GM18517 (cell line): Measurements from ENCODE around the gene SNX25.
A peak's percentile ranks its signal among the peaks of the same experiment; 100 is the strongest.
"Not testable (repeated sequence)": the region's sequence is repeated elsewhere in the genome, so short reads cannot be mapped to it uniquely, and the experiment has no call there.

Experiments used
- ATAC-seq: cut with Tn5 transposase; IDR thresholded peaks from one replicate; pipeline ENCODE4 v1.9.1; 2021; ENCODE audit warnings: mild to moderate bottlenecking, moderate library complexity; ENCODE audit not compliant: unreplicated experiment

SNX25 gene

DNA sequence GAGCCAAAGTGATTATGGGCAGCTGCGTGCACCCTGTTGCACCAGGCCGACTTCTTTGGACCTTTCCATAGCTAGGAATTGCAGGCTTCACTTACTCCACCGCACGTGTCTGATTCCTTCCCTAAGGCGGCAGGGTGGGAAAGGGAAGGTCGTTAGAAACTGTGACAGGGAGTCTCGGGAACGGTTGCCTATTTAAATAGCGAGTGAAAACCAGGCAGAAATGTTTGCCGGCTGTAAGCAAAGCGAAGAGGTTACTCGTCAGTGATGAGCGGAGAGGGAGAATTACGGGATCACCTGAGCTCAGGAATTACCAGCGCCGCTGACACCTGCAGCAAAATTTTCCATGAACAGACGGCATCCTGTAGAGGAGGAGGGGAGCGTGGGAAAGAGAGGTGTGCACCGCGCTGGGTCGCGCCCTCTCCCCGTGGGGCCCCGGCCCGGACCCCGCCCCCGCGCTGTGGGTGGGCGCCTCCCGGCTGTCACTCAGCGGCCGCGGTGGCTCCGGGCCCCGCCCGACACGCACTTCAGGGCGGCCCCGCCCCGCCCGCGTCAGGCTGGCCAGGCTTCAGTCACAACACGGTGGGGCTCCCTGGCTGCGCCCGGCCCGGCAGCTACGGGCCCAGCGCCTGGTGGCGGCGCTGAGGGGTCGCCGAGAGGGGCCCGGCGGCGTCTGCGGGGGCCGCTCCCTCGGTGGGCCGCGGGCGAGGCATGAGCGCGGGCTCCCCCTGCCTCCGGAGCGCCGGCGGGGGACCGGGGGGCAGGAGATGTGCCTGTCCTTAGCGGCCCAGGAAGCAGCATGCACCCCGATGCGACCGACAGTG, at the start of gene SNX25:
TSS of gene SNX25 (plus strand) at position 568 of the 821 bp plus-strand sequence. CDS start at position 797, 229 bp downstream.
- peak; percentile 65 for ATAC-seq

DNA sequence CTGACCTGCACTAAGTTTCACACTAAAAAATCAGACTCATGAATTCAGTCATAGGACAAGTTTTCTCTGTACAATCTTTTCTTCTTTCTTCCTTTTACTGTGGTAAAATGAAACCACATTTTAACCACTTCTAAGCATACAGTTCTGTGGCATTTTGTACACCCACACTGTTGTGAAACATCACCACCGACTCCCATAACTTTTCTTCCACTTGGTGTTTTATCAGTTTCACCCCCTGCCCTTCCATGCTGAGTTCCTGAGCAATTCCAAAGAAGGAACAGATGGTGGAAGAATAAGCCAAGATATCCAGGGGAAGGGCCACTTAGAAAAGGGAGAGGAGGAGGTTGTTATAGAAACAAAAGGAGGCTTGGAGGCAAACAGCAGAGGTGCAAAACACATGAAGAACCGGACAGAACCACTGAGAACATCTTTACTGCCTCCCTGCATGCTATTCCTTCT, 43.8 kb upstream of the SNX25 start:
- peak; percentile 94 for ATAC-seq

DNA sequence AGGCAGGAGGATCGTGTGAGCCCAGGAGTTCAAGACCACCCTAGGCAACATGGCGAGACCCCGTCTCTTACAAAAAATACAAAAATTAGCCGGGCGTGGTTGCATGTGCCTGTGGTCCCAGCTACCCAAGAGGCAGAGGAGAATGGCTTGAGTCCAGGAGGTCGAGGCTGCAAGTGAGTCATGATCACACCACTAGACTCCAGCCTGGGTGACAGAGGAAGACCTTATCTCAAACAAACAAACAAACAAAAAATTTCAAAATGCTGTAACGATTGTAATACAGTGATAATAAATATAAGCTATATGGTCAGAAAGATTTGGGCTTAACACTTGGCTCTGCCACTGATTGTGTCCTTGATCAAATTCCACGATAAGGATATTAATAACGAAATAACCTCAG, 42.2 kb upstream of the SNX25 start:
- no peak for ATAC-seq

DNA sequence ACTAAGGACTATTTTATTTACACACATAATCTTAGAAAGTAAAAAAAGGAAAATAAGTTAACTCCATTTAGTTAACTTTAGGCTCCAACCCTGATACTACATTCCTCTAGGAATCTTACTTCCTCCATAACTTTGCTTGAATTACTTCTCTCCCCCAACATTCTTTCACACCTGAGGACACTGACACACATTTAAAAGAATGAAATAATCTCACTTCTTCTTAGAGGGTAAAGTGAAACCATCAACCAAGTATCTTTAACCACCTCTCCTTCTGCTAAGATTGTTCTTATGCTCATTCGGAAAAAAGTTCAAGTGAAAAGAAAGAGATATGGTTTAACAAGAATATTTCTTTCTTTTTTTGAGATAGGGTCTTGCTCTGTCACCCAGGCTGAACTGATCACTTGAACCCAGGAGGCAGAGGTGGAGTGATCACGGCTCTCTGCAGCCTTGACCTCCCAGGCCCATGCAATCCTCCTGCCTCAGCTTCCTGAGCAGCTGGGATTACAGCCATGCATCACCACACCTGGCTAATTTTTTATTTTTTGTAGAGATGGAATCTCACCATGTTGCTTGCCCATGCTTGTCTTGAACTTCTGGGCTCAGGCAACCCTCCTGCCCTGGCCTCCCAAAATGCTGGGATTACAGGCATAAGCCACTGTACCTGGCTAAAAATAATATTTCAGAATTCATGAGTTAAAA, 37.9 kb upstream of the SNX25 start:
- ATAC-seq = peak; percentile 88

DNA sequence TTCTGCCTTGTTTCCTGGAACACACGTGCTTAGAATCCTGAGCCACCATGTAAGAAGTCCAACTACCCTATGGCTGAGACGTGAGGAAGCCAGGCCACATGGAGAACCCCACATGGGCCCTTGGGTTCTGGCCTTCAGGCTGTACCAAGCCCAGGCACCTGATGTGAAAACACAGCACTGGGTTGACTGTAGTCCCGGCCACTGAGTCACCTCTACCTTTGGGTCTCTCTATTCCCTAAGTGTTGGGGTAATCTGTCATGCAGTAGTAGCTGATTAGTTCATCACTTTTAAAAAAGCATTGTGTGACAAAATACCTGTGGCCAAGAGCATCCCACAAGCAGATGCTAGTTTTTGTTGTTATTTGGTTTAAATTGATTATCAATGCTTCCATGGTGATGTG, 29.9 kb upstream of the SNX25 start:
- no peak for ATAC-seq

DNA sequence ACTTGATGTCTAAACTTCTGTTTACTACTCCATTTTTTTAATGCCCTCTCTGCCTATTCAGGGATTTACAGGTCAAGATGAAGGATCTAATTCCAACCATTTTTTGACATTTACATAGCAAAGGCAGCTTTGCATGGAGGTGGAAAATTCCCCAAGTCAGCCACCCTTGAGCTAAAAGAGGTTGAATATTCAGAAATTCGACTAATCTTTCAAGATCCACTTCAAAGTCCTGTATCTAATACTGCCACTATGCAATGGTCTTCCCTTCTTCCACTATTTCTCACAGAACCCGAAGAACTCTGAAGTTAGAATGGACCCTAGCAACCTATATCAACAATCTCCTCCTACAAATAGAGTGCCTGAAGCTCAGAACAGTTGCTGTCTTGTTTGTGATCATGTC, 27.2 kb upstream of the SNX25 start:
- ATAC-seq = no peak

DNA sequence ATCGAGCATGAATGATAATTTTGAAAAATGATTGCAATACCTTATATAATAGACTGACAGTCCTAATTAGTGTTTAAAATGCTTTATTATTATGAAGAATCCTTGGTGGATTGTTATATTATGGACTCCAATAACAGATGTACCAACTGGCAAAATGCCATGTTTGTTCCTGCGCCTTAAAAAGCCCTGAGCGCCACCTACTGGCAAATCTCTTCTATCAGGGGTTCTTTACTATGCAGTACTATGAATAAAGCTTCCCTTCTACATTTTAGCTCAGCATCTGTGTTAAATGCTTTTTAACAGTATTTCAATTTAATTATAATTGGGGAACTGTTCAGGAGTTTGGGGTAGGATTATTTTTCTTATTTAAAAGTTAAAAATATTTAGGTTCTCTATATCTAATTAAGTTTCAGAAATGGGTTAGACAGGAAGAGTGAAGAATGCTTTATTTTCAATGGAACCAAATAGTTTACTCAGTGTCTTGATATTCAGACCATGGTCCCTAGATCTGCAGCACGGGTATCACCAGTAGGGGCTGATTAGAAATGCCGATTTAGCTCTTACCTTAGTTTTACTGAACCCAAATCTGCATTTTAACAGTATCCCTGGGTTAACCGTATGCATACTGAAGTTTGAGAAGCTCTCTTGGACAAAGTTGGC, 25.6 kb upstream of the SNX25 start:
- peak; percentile 58 for ATAC-seq

DNA sequence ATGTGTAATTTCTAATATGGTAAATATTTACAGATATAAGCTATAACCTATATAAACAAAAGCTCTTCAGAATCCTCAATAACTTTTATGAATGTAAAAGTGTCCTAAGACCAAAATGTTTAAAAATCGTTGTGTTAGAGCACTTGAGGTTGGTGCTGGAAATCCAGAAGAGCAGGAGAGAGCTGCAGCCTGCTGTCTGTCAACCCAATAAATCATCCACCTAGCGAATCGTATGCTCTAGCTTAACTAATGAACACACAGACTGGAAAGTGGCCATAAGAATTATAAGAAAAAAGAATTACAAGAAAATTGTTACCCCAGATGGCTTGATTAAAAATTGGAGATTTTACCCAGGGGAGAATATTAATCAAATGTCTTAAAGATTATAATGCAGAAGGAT, 22.6 kb upstream of the SNX25 start:
- no peak for ATAC-seq

DNA sequence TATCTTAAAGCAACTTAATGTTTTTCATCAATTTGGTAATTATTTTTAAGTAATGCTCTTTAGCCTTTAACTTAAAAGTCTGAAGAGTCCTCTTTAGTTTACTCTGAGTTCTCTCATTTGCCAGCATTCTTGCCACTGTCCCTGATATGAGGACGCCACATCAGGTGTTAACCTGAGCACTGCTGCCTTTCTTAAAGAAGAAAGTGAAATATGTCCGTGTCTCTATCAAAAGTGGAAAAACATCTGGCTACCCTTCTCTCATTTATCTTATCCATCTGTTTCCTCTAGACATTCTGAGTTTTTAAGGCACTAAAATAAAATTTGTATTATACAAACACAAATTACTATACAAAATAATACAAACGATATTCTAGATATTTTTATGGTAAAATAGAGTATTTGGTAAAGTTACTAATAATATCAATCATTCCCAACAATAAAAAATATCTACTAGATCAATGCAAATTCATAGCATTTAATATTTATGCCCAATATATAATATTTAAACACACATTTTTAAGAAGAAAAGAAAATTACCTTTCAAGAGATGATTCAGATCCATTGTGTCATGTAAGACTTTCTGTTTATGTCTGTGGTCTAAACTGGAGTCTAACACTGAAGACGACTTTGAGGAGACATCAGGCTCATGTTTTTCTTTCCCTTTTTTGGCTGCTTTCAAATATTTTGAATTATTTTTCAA, 19.6 kb upstream of the SNX25 start:
- ATAC-seq = no peak

DNA sequence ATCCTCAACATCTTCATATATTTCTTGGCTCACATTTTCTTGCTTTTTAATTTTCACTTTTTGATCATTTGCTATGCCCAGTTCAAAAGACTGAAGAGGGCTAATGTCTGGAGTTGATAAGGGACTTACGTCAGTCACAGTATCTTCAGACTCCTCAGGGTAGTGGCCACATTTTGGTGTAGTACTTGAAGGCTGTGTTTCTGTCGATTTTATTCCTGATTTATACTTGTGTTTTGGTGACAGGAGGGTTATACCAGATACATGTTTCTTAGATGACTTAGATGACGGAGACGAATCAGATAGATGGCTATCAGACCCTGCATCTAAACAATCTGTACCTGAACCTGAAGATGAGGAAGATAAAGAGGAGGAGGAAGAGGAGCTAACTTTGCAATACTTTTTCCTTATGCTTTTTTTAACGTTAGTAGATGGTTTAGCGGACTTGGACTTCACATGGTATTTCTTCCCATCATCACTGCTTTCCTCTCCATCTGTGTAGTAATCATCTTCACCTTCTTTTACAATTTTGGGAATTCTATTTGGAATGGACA, 19.0 kb upstream of the SNX25 start:
- ATAC-seq = no peak

DNA sequence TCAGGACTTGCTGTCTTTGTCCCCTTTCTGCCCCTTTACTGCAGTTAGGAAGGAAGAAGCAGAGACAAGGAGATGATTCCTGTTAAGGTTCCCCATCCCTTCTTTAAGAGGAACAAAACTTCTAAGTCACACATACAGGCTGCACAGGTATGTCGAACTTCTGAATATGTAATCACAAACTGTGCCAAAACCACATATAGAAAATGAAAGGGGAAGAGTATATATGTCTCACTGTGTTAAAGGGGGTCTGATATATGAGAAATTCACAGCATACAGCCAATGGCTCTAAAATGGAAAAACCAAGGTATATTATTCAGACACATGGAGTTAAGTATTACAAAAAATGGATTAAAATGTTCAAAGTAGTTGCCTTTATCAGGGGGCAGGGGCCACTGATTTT, 17.3 kb upstream of the SNX25 start:
- peak; percentile 88 for ATAC-seq

DNA sequence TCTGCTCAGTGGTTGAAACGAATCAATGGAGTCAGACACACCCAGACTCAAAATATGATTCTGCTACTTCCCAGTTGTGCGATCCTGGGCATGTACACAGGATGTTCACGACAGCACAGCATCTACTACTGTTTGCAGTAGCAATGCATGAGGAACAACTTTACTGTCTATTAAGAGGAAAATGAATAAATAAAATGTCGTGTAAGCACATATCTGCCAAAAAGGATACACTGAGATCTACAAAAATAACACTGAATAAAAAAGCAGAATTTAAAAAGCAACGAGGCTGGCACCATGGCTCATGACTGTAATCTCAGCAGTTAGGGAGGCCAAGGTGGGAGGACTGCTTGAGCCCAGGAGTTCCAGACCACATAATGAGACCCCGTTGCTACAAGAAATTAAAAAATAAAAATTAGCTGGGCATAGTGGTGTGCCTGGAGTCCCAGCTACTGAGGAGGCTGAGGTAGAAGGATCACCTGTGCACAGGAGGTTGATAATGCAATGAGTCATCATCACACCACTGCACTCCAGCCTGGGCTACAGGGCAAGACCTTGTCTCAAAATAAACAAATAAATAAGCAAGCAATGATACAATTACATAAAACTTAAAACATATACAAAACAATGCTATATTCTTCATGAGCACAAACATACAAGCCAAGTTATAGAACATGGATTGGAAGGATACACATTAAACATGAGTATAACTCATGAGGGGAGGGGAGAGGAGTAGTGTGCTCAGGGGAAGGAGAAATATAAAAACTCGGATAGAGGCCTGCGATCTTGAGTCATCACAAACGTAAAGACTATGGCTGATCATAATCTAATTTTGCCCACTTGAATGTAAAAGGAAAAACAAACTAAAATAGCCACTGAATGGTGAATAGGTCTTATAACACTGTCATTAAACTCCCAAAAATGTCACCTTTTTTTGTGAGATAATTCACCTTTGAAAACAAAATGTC, 14.2 kb upstream of the SNX25 start:
- ATAC-seq = no peak

DNA sequence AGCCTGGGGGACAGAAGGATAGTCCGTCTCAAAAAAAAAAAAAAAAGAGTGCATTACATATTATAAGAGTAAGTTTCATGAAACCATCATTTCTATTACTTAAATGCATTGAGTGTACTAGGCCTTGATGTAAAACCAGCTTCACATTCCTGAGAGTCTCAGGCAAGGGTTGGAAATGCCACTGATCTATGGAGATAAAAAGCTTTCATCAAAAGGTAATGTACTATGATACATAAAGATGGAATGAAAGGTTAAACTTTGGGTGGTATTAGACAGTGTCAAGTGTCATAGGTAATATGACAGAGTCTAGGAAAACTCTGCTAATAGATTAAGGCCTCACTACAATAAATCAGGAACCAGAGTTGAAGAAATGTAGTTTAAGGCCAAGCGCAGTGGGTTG, 13.0 kb upstream of the SNX25 start:
- ATAC-seq = no peak

DNA sequence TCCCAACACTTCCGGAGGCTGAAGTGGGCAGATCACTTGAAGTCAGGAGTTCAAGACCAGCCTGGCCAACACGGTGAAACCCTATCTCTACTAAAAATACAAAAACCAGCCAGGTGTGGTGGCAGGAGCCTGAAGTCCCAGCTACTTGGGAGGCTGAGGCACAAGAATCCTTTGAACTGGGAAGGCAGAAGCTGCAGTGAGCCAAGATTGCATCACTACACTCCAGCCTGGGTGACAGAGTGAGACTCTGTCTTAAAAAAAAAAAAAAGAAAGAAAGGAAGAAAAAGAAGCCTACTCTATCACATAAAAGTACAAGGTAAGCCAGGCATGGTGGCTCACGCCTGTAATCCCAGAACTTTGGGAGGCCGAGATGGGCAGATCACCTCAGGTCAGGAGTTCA, 11.2 kb upstream of the SNX25 start:
- ATAC-seq = not testable (repeated sequence)

DNA sequence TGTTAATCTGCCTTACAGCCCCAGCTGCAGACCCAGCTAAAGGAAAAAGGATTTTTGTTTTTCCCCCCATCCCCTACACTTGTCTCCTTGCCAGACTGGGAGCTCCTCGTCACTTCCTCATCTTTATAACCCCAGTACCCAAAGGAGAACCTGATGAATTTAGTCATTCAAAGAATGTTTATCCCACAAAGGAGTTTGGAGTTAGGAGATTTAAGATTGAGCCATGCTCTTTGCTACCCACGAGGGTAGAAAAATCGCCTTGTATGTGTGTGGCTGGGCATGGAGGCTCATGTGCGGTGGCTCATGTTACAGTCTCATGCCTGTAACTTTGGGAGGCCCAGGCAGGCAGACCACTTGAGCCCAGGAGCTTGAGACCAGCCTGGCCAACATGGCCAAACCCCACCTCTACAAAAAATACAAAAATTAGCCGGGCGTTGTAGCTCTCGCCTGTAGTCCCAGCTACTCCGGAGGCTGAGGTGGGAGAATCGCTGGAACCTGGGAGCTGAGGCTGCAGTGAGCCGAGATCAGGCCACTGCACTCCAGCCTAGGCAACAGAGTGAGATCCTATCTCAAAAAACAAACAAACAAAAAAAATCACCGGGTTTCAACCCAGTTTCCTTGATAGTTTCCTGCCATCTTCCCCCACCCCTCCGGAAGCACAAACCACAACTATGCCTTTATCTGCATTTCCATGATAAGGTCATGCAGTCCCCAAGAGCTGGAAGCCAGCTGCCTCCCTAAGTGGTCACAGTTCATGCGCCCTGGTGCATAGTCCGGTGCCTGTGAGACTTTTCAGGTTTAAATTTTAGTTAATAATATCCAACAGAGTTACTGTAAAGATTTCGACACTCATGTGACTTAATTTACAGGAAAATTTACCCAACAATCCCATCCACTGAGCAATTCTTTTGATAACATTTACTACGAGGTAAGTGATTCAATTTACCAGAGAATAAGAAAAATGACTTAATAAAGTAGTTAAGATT, 7.1 kb upstream of the SNX25 start:
- ATAC-seq = no peak

DNA sequence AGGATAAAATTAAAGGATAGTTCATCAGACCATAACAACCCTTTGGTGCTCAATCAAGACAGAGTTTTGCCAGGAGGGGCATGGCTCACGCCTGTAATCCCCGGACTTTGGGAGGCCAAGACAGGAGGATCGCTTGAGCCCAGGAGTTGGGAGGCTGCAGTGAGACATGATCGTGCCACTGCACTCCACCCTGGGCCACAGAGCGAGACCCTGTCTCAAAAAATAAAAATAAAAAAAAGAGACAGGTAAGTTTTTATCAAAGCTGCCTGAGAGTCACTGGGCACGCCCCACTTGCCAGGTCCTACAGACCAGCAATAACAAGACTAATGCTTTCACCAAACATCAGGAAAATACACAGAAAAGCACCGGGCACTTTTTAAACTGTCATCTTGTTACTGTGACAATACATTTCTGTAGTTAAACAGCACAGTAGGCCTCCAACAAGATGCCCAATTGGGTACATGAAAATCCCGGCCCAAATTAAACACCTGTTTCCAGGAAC, 6.4 kb upstream of the SNX25 start:
- peak; percentile 11 for ATAC-seq

DNA sequence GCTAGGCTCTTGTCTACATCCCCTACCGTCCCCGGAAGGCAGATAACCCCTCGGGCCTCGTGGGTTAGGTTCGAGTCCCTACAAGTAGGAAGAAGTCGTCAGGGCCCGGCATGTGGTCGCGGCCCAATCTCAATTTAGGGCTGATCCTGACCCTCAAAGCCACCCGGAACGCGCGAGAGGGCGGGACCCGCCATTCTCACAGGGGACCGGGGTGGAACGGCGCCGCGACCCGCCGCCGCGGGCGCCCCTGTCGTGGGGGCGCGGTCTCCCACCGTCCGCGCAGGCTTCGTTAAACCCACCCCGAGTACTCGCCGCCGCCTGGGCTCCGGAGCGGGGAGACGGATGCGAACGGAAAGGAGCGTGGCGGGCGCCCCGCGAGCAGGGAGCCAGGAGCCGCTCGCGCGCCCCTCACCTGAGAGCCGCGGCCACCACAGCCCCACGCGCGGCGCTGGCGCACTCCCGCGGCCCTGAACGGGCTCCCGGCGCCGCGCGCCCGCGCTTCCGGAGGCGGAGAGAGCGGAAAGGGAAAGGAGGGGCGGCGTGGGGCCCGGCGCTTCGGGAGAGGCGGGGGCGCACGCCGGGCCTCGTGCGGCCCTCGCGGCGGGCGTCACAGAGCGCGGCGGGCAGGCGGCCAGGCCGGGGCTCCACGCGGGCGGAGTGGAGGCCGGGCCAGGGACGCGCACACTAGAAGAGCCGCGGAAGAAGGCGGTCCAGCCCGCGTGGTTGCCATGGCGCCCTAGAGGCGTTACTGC, 5.7 kb upstream of the SNX25 start, which contains the start of gene CFAP97:
TSS of gene CFAP97 (minus strand) at position 515 of the 752 bp plus-strand sequence. CDS start 12,804 bp downstream, outside the sequence.
- ATAC-seq = peak; percentile 73
